ENCODE measurements around the gene HOXD3.

DNA sequence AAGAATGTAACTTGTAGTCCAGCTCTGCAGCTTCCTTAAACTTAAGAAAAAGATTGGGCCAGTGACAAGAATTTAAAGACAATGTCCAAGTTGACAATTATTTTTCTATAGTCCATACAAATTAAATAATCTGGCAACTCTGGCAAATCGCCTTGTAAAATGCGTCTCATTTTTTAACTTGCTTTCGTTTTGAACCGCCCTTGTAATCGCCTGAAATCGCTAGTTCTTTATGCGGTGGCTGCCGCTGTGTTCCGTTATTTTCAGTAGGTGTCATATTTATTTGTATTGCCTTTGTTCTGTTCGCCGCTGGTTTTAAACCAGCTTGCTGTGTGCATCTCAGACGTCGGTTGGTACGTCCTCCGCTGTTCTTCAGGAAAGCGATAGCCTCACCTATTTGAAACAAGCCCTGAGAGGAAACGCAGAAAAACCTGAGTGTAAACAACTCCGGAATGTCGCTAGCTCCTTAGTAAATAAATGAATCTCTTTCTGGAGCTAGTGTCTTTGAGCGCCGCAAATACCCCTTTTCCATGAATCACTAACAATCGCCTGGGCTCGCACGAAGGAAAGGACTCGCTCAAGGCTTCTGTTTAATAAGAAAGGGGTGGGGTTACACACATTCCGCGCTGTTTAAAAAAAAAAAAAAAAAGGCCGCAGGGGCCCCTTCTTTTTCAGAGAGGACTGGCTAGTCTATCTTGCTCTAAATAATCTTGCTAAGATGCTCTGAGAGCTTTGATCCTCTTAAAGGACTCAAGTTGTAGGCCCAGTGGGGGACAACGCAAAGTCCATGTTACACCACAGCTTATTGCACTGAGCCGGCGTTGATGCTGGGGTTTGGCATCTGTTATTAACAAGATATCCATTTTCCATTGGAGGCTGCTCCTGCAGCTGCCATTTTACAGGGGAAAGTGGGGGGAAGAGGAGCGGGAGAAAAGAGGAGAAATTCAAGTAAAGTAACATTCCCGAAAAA, 24.6 kb upstream of the HOXD3 start:
- TF ChIP-seq EGR1 (IDR thresholded peaks at IDR 0.05) (no peak), RAD21 (IDR thresholded peaks at IDR 0.05; ENCODE audit: low read depth) (no peak), EP300 (IDR thresholded peaks at IDR 0.05; ENCODE audit: borderline replicate concordance) (no peak), NFIC (IDR thresholded peaks at IDR 0.05) (no peak), YY1 (IDR thresholded peaks at IDR 0.05; ENCODE audit: low read depth) (no peak)
- TF ChIP-seq, protein P1, sequence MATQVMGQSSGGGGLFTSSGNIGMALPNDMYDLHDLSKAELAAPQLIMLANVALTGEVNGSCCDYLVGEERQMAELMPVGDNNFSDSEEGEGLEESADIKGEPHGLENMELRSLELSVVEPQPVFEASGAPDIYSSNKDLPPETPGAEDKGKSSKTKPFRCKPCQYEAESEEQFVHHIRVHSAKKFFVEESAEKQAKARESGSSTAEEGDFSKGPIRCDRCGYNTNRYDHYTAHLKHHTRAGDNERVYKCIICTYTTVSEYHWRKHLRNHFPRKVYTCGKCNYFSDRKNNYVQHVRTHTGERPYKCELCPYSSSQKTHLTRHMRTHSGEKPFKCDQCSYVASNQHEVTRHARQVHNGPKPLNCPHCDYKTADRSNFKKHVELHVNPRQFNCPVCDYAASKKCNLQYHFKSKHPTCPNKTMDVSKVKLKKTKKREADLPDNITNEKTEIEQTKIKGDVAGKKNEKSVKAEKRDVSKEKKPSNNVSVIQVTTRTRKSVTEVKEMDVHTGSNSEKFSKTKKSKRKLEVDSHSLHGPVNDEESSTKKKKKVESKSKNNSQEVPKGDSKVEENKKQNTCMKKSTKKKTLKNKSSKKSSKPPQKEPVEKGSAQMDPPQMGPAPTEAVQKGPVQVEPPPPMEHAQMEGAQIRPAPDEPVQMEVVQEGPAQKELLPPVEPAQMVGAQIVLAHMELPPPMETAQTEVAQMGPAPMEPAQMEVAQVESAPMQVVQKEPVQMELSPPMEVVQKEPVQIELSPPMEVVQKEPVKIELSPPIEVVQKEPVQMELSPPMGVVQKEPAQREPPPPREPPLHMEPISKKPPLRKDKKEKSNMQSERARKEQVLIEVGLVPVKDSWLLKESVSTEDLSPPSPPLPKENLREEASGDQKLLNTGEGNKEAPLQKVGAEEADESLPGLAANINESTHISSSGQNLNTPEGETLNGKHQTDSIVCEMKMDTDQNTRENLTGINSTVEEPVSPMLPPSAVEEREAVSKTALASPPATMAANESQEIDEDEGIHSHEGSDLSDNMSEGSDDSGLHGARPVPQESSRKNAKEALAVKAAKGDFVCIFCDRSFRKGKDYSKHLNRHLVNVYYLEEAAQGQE (IDR thresholded peaks at IDR 0.05; ENCODE audit: low read depth), result no peak
